HepG2 (cell line): ENCODE data around the gene FOXK2. TPM values are rescaled to one million over a fixed set of nuclear protein-coding genes. Genes with fewer than 3 reads are reported as not detected.

ENCODE experiments used
- AFF4 ChIP-seq: sonication (generic); formaldehyde crosslinking; IDR thresholded peaks from 2 replicates; pipeline ENCODE4 v1.4.0; 2020; ENCODE audit warnings: missing genetic modification reagents
- GATAD1 ChIP-seq: IDR thresholded peaks from 2 replicates; pipeline ENCODE4 v1.6.1; 2016; ENCODE audit warnings: missing genetic modification reagents, missing compliant biosample characterization
- GPBP1L1 ChIP-seq: sonication (generic); formaldehyde crosslinking; IDR thresholded peaks from 2 replicates; pipeline ENCODE4 v1.5.0; 2020; ENCODE audit warnings: mild to moderate bottlenecking, missing genetic modification reagents
- HES4 ChIP-seq: sonication (generic); formaldehyde crosslinking; IDR thresholded peaks from 2 replicates; pipeline ENCODE4 v1.9.0; 2021; ENCODE audit warnings: mild to moderate bottlenecking, missing genetic modification reagents, borderline replicate concordance
- KAT7 ChIP-seq: IDR thresholded peaks from 2 replicates; pipeline ENCODE4 v1.6.1; 2018; ENCODE audit warnings: borderline replicate concordance, missing compliant biosample characterization
- KDM6A ChIP-seq: IDR thresholded peaks from 2 replicates; pipeline ENCODE4 v1.6.1; 2016; ENCODE audit warnings: low read depth
- PLRG1 ChIP-seq: fragments of 450-650 bp; conservative IDR thresholded peaks from 2 replicates; pipeline ENCODE4 v1.6.1; 2016
- RARA ChIP-seq: IDR thresholded peaks from 2 replicates; pipeline ENCODE4 v1.6.1; 2016; ENCODE audit warnings: missing genetic modification reagents, missing compliant biosample characterization
- SMAD3 ChIP-seq: sonication (generic); formaldehyde crosslinking; IDR thresholded peaks from 2 replicates; pipeline ENCODE4 v1.4.0; 2020; ENCODE audit warnings: missing genetic modification reagents
- SP5 ChIP-seq: IDR thresholded peaks from 2 replicates; pipeline ENCODE4 v1.6.1; 2016; ENCODE audit warnings: low read depth, borderline replicate concordance
- TFDP2 ChIP-seq: sonication (generic); formaldehyde crosslinking; IDR thresholded peaks from 2 replicates; pipeline ENCODE4 v1.4.0; 2020; ENCODE audit warnings: missing genetic modification reagents
- XBP1 ChIP-seq: sonication (generic); formaldehyde crosslinking; IDR thresholded peaks from 2 replicates; pipeline ENCODE4 v1.5.0; 2020; ENCODE audit warnings: missing genetic modification reagents
- ZNF264 ChIP-seq: sonication (generic); formaldehyde crosslinking; IDR thresholded peaks from 2 replicates; pipeline ENCODE4 v1.4.0; 2020; ENCODE audit warnings: missing genetic modification reagents
- ZNF292 ChIP-seq: sonication (generic); formaldehyde crosslinking; IDR thresholded peaks from 2 replicates; pipeline ENCODE4 v1.8.1; 2022; ENCODE audit warnings: mild to moderate bottlenecking, low read depth, missing genetic modification reagents, borderline replicate concordance
- ZNF530 ChIP-seq: sonication (generic); formaldehyde crosslinking; IDR thresholded peaks from 2 replicates; pipeline ENCODE4 v1.5.0; 2020; ENCODE audit warnings: low read depth, mild to moderate bottlenecking, missing genetic modification reagents
- ZNF552 ChIP-seq: sonication (generic); formaldehyde crosslinking; IDR thresholded peaks from 2 replicates; pipeline ENCODE4 v1.9.0; 2022; ENCODE audit warnings: missing genetic modification reagents, mild to moderate bottlenecking, borderline replicate concordance
- ZNF788 ChIP-seq: sonication (generic); formaldehyde crosslinking; IDR thresholded peaks from 2 replicates; pipeline ENCODE4 v1.5.0; 2020; ENCODE audit warnings: mild to moderate bottlenecking, missing genetic modification reagents, borderline replicate concordance
- polyA plus RNA-seq, 8 experiments: library from polyadenylated mRNA; depleted of rRNA in 3 of 8; stranded (reverse) in 7 of 8; unstranded in 1 of 8; fragments of >200 nt; fragmentation: Illumina TruSeq in 4 of 8; extraction: Trizol in 4 of 8; gene quantifications; 2 replicates each; pipeline versions ENCODE4 v1.2.1 to v1.2.3, GENCODE V29; 2011 to 2016; ENCODE audit warnings: low read depth in 4 of 8, missing spikeins in 1 of 8, mixed read lengths in 1 of 8; ENCODE audit not compliant: insufficient read depth in 1 of 8
- total RNA-seq, 5 experiments: library from RNA; depleted of rRNA; stranded (reverse); fragments of >200 nt; fragmentation: Illumina TruSeq; extraction: Trizol; gene quantifications; 2 replicates each; pipeline ENCODE4 v1.2.3, GENCODE V29; 2016; ENCODE audit warnings: low read depth in 1 of 5
- TF ChIP-seq, protein P1 (sequence below): sonication (generic); formaldehyde crosslinking; IDR thresholded peaks from 2 replicates; pipeline ENCODE4 v1.4.0; 2020; ENCODE audit warnings: missing genetic modification reagents, borderline replicate concordance

FOXK2 gene
- total and polyA plus RNA-seq, 2 of the 13 experiments (the other 11 are each of a cell fraction or from before 2014, with no cell fraction given), result 67.1 to 67.2 TPM

DNA sequence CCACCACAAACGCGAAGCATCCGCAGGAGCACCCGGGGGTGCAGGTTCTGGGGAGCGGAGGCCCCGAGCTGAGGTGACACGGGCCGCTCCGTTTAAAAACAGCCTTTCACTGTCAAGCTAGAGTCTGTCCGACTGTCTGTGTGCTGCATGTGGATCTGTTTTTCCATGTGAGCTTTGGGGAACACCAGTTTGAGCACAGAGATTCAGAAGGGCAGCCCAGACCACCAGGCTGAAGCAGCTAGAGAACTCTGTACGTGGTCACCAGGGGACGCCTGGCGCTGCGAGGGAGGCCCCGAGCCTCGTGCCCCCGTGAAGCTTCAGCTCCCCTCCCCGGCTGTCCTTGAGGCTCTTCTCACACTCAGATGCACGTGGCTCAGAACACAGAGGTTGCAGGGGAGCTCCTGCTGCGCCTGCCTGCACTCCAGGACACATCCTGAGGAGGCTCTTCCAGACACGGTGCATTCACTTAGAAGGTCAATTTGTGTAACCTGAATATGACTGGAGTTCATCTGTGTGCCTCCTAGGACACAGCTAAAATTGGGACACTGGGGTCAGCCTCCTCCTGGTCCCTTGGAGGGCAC lies 15.7 kb upstream of the FOXK2 start (continued):
- TF ChIP-seq, protein P1, sequence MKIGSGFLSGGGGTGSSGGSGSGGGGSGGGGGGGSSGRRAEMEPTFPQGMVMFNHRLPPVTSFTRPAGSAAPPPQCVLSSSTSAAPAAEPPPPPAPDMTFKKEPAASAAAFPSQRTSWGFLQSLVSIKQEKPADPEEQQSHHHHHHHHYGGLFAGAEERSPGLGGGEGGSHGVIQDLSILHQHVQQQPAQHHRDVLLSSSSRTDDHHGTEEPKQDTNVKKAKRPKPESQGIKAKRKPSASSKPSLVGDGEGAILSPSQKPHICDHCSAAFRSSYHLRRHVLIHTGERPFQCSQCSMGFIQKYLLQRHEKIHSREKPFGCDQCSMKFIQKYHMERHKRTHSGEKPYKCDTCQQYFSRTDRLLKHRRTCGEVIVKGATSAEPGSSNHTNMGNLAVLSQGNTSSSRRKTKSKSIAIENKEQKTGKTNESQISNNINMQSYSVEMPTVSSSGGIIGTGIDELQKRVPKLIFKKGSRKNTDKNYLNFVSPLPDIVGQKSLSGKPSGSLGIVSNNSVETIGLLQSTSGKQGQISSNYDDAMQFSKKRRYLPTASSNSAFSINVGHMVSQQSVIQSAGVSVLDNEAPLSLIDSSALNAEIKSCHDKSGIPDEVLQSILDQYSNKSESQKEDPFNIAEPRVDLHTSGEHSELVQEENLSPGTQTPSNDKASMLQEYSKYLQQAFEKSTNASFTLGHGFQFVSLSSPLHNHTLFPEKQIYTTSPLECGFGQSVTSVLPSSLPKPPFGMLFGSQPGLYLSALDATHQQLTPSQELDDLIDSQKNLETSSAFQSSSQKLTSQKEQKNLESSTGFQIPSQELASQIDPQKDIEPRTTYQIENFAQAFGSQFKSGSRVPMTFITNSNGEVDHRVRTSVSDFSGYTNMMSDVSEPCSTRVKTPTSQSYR (CRISPR knock-in tag), result peak; percentile 76; the same call in 1 of the 2 replicates
- TF ChIP-seq AFF4 (CRISPR knock-in tag) (no peak), GPBP1L1 (CRISPR knock-in tag) (no peak), ZNF264 (CRISPR knock-in tag) (peak; percentile 73; the same call in 1 of the 2 replicates), TFDP2 (CRISPR knock-in tag) (peak; percentile 93), KDM6A (CRISPR knock-in tag) (no peak), ZNF788 (CRISPR knock-in tag) (peak; percentile 68; the same call in 1 of the 2 replicates), SP5 (CRISPR knock-in tag) (no peak), XBP1 (no peak), PLRG1 (no peak), RARA (CRISPR knock-in tag) (0 out of 2 replicates have a peak, but pooled peaks have one; percentile 23), GATAD1 (CRISPR knock-in tag) (peak; percentile 55), KAT7 (CRISPR knock-in tag) (peak; percentile 87), ZNF292 (CRISPR knock-in tag) (peak; percentile 83), ZNF530 (CRISPR knock-in tag) (no peak), HES4 (CRISPR knock-in tag) (no peak; the same call in 1 of the 2 replicates), SMAD3 (peak; percentile 79; the same call in 1 of the 2 replicates), ZNF552 (peak; percentile 77)
